ENCODE results near the gene KCNJ18.
"Not testable (repeated sequence)": the region's sequence is repeated elsewhere in the genome, so short reads cannot be mapped to it uniquely, and the experiment has no call there.

Gene KCNJ18

DNA sequence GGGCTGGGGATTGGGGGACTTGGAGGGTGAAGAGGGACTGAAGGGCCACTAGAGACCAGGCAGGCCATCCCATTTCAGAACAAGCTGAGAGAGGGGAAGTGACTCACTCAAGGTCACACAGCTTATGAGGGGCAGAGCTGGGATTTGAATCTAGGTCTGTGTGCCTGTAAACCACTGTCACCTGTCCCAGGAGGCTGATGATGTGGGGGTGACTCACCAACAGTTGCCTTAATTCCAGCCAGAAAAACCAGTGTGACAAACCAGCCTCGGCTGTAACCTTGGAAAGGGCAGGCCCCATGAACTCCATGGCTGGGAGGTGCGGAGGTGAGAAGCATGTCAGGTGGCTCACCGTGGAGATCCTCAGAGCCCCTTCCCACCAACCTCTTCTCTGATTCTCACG, 1.6 kb downstream of the KCNJ18 start:
- H3K4me1 ChIP-seq (ENCODE audit: control insufficient read depth, insufficient read depth, low read length, poor library complexity, severe bottlenecking); H3K27ac ChIP-seq (ENCODE audit: insufficient read depth, low read length, poor library complexity, severe bottlenecking); H3K9me3 ChIP-seq (ENCODE audit: control insufficient read depth, low read length); H3K27me3 ChIP-seq (replicated peaks; ENCODE audit: control insufficient read depth, insufficient read depth, low read length, poor library complexity, severe bottlenecking); H3K36me3 ChIP-seq (ENCODE audit: control insufficient read depth, insufficient read depth, low read length); H3K4me3 ChIP-seq (ENCODE audit: insufficient read depth, low read depth, low read length, poor library complexity, severe bottlenecking); DNase-seq: not testable (repeated sequence)

- not testable (repeated sequence) for H3K36me3 ChIP-seq (ENCODE audit: control insufficient read depth, insufficient read depth, low read length); H3K27me3 ChIP-seq (replicated peaks; ENCODE audit: control insufficient read depth, insufficient read depth, low read length, poor library complexity, severe bottlenecking); H3K4me3 ChIP-seq (ENCODE audit: insufficient read depth, low read depth, low read length, poor library complexity, severe bottlenecking); DNase-seq; H3K27ac ChIP-seq (ENCODE audit: insufficient read depth, low read length, poor library complexity, severe bottlenecking); H3K9me3 ChIP-seq (ENCODE audit: control insufficient read depth, low read length); H3K4me1 ChIP-seq (ENCODE audit: control insufficient read depth, insufficient read depth, low read length, poor library complexity, severe bottlenecking)
Observed at GRCh38 chr17:21696227-21696626, 3.9 kb downstream of the KCNJ18 start.

DNA sequence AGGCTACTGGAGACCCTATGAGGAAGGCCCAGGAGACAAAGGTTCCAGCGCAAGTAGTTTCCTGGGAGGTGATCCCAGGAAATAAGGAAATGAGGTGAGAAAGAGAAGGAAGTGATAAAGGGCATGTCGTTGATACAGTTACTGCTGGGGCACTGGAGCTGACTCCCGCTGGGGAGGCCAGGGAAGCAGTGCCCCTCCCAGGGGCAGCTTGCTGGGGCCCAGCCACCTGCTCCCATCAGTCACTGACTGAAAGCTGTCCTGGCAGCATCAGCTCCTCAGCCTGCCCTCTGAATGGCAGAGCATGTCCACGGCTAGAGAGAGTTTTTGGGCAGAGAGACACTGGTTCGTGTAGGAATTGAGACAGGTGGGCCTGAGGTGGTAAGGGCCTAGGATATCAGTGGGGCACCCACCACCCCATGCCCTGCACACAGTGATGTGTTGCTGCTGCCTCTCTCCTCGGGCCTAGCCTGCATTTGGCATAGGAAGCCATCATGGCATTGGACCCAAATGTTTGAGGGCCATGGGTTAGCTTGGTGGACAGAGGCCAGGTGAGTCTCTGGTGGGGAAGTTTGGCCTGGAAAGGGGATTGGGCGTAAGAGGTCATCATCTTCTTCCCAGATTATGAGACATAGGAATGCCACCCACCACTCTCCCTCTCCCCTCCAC, 4.7 kb downstream of the KCNJ18 start:
- H3K27ac ChIP-seq (ENCODE audit: insufficient read depth, low read length, poor library complexity, severe bottlenecking); H3K36me3 ChIP-seq (ENCODE audit: control insufficient read depth, insufficient read depth, low read length); DNase-seq; H3K27me3 ChIP-seq (replicated peaks; ENCODE audit: control insufficient read depth, insufficient read depth, low read length, poor library complexity, severe bottlenecking); H3K4me1 ChIP-seq (ENCODE audit: control insufficient read depth, insufficient read depth, low read length, poor library complexity, severe bottlenecking); H3K4me3 ChIP-seq (ENCODE audit: insufficient read depth, low read depth, low read length, poor library complexity, severe bottlenecking); H3K9me3 ChIP-seq (ENCODE audit: control insufficient read depth, low read length): not testable (repeated sequence)

DNA sequence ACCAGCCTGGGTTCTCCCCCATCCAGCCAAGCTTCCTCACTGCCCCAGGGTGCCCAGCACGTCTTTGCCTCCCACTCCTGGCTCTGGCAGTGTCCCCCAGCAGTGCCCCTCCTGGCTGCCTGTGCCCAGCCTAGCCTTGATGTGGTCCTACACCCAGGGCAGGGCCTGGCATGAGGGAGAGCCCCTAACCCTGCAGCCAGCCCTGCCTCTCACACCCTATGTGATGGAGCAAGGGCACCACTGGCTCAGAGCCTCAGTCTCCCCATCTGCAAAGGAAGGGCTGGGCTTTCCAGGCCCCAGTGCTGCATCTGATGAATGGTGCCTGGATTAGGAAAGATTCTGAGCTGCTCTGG, 5.2 kb downstream of the KCNJ18 start:
- H3K27me3 ChIP-seq (replicated peaks; ENCODE audit: control insufficient read depth, insufficient read depth, low read length, poor library complexity, severe bottlenecking); H3K4me1 ChIP-seq (ENCODE audit: control insufficient read depth, insufficient read depth, low read length, poor library complexity, severe bottlenecking); H3K9me3 ChIP-seq (ENCODE audit: control insufficient read depth, low read length); H3K4me3 ChIP-seq (ENCODE audit: insufficient read depth, low read depth, low read length, poor library complexity, severe bottlenecking); H3K27ac ChIP-seq (ENCODE audit: insufficient read depth, low read length, poor library complexity, severe bottlenecking); H3K36me3 ChIP-seq (ENCODE audit: control insufficient read depth, insufficient read depth, low read length); DNase-seq: not testable (repeated sequence)

DNA sequence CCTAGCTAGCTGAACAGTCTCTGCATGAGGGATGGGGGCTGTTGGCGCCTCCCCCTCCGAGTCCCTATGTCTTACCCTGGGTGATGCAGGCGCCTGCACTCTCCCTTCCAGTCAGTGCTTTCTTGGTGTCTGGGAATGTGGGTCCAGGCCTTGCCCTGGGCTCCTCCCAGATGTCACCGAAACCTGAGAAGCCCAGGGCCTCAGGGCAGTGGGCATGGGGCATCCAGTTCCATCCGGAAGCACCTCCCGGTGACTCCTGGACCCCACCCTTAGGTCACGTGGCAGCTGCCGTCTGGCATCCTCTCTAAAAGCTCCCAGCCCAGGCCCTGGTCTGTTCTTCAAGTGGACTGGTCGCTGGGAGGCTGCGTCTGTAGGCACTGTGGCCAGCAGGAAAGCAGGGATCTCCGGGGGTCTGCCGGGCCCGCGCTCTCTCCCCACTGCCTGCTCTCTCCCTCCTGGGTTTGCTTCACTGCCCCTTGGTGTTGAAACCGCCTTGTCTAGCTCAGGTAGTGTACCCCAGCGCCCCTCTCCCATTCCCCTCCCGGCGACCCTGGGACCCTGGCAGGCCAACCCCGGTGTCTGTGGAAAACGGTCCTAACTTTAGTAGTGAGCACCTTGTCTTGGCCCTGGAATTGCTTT, 6.2 kb downstream of the KCNJ18 start:
- H3K9me3 ChIP-seq (ENCODE audit: control insufficient read depth, low read length): not testable (repeated sequence)

DNA sequence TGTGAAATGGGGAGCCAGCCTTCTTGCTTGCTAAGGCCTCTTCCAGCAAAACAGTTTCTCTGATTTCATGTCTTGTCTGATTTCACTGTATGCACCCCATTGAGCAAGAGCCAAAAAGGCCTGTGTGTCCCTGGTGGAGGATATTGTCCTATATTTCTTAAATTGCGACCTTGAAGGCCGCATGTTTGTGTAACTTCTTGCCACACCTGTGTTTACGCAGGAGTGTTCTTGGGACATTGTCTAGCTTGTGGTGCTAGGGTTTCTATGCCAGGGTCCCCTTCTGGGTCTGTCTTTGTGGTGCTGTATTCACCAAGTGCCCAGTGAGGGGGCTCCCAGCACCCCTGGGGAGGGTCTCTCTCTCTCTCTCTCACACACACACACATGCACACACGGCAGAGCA, 6.8 kb downstream of the KCNJ18 start:
- not testable (repeated sequence) for H3K4me3 ChIP-seq (ENCODE audit: insufficient read depth, low read depth, low read length, poor library complexity, severe bottlenecking); H3K4me1 ChIP-seq (ENCODE audit: control insufficient read depth, insufficient read depth, low read length, poor library complexity, severe bottlenecking); H3K27me3 ChIP-seq (replicated peaks; ENCODE audit: control insufficient read depth, insufficient read depth, low read length, poor library complexity, severe bottlenecking); H3K36me3 ChIP-seq (ENCODE audit: control insufficient read depth, insufficient read depth, low read length); H3K9me3 ChIP-seq (ENCODE audit: control insufficient read depth, low read length); H3K27ac ChIP-seq (ENCODE audit: insufficient read depth, low read length, poor library complexity, severe bottlenecking); DNase-seq

More for the DNA sequence above, 6.2 kb downstream of the KCNJ18 start:
- not testable (repeated sequence) for H3K27ac ChIP-seq (ENCODE audit: insufficient read depth, low read length, poor library complexity, severe bottlenecking); H3K36me3 ChIP-seq (ENCODE audit: control insufficient read depth, insufficient read depth, low read length); H3K4me1 ChIP-seq (ENCODE audit: control insufficient read depth, insufficient read depth, low read length, poor library complexity, severe bottlenecking); DNase-seq; H3K27me3 ChIP-seq (replicated peaks; ENCODE audit: control insufficient read depth, insufficient read depth, low read length, poor library complexity, severe bottlenecking); H3K4me3 ChIP-seq (ENCODE audit: insufficient read depth, low read depth, low read length, poor library complexity, severe bottlenecking)

DNA sequence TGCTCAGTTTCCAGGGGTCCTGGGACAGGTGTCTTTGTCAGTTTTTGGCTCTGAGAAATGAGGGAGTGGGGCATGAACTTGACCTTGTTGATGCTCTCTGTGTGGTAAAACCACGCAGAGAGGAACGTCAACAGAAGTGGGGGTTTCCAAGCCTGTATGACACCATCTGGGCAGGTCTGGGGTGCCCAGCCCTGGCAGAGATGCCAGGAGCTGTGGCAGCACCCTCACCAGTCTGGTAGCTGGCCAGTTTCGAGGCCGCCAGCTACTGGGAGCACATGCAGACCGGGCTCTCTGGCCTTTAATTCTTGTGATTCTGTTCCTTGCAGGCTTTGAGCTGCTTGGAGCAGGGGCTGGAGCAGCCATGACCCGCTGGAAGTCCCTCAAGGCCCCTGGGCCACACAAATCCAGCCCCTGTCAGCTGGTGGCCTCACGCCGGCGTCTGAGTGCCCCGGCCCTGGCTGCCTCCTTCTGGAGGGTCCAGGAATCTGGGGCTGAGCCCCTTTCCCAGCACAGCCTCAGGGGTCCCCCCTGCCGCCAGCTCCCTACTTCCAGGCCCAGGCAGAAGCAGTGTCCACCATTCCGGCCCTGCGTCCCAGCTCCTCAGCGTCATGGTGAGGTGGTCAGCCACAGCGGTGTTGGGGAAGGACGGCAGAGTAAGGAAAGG, 7.4 kb downstream of the KCNJ18 start:
- not testable (repeated sequence) for H3K27ac ChIP-seq (ENCODE audit: insufficient read depth, low read length, poor library complexity, severe bottlenecking)

DNA sequence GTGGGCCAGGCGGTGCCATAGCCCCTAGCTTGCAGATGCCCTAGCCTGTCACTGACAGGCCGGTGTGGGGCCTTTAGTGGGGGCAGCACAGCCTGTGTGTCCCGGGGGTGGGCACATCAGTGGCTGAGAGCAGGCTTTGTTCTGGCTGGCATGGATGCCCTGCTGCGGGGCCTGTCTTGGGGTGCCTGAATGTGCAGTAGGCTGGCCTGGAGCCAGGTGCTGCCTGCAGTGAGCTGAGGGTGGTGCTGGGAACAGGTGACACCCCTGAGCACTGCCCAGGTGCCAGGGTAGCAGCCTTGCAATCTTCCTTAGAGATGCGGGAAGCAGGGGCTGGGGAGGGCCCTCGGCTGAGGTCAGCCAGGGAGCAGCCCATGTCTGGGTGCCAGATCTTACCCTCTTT, 8.8 kb downstream of the KCNJ18 start:
- not testable (repeated sequence) for H3K27ac ChIP-seq (ENCODE audit: insufficient read depth, low read length, poor library complexity, severe bottlenecking); H3K36me3 ChIP-seq (ENCODE audit: control insufficient read depth, insufficient read depth, low read length); H3K4me3 ChIP-seq (ENCODE audit: insufficient read depth, low read depth, low read length, poor library complexity, severe bottlenecking); DNase-seq; H3K9me3 ChIP-seq (ENCODE audit: control insufficient read depth, low read length); H3K4me1 ChIP-seq (ENCODE audit: control insufficient read depth, insufficient read depth, low read length, poor library complexity, severe bottlenecking); H3K27me3 ChIP-seq (replicated peaks; ENCODE audit: control insufficient read depth, insufficient read depth, low read length, poor library complexity, severe bottlenecking)

More for the DNA sequence above, 7.4 kb downstream of the KCNJ18 start:
- not testable (repeated sequence) for H3K36me3 ChIP-seq (ENCODE audit: control insufficient read depth, insufficient read depth, low read length); H3K9me3 ChIP-seq (ENCODE audit: control insufficient read depth, low read length); DNase-seq; H3K27me3 ChIP-seq (replicated peaks; ENCODE audit: control insufficient read depth, insufficient read depth, low read length, poor library complexity, severe bottlenecking); H3K4me1 ChIP-seq (ENCODE audit: control insufficient read depth, insufficient read depth, low read length, poor library complexity, severe bottlenecking); H3K4me3 ChIP-seq (ENCODE audit: insufficient read depth, low read depth, low read length, poor library complexity, severe bottlenecking)

DNA sequence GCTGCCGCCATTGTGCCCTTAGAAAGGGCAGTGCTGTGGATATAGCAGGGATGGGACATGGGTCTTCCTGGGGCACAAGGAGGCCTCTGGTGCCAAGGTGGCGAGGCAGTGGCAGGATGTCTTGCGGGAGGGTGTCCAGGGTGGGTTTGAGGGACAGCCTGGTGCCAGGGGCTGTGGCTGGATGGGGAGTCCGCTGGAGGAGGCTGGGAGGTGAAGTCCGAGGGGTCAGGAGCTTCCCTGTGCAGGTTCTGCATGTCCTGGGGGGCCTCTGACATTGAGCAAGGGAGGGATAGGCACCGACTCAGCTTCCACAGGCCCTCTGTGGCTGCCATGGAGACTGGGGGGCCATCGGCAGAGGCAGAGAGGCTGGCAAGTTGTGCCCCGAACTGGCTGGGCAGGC, 9.7 kb downstream of the KCNJ18 start:
- H3K4me3 ChIP-seq (ENCODE audit: insufficient read depth, low read depth, low read length, poor library complexity, severe bottlenecking); H3K27ac ChIP-seq (ENCODE audit: insufficient read depth, low read length, poor library complexity, severe bottlenecking); H3K4me1 ChIP-seq (ENCODE audit: control insufficient read depth, insufficient read depth, low read length, poor library complexity, severe bottlenecking); H3K9me3 ChIP-seq (ENCODE audit: control insufficient read depth, low read length); H3K27me3 ChIP-seq (replicated peaks; ENCODE audit: control insufficient read depth, insufficient read depth, low read length, poor library complexity, severe bottlenecking); DNase-seq; H3K36me3 ChIP-seq (ENCODE audit: control insufficient read depth, insufficient read depth, low read length): not testable (repeated sequence)

- DNase-seq; H3K27ac ChIP-seq (ENCODE audit: insufficient read depth, low read length, poor library complexity, severe bottlenecking); H3K4me1 ChIP-seq (ENCODE audit: control insufficient read depth, insufficient read depth, low read length, poor library complexity, severe bottlenecking); H3K9me3 ChIP-seq (ENCODE audit: control insufficient read depth, low read length); H3K4me3 ChIP-seq (ENCODE audit: insufficient read depth, low read depth, low read length, poor library complexity, severe bottlenecking); H3K27me3 ChIP-seq (replicated peaks; ENCODE audit: control insufficient read depth, insufficient read depth, low read length, poor library complexity, severe bottlenecking); H3K36me3 ChIP-seq (ENCODE audit: control insufficient read depth, insufficient read depth, low read length): not testable (repeated sequence)
Observed at GRCh38 chr17:21702521-21702920, 10.2 kb downstream of the KCNJ18 start.

All from effector memory CD4-positive, alpha-beta T cell (primary cell).